Spleen (tissue), 11 donors: ENCODE data around the gene BABAM2. TPM values are rescaled to one million over a fixed set of nuclear protein-coding genes. Genes with fewer than 3 reads are reported as not detected.
A peak's percentile ranks its signal among the peaks of the same experiment; 100 is the strongest.

ENCODE experiments used
- DNase-seq: peaks from one replicate; pipeline ENCODE4 v3.0.0-alpha.2; 2020
- H3K27ac ChIP-seq, 8 donors: fragments of 200-600 bp; sonication (generic) in 7 of 8; 1 replicate in 4 of 8; 2 replicates in 4 of 8; pipeline versions ENCODE4 v1.5.0 to v1.8.0; 2016 to 2021; ENCODE audit warnings: inconsistent platforms in 4 of 8, mild to moderate bottlenecking in 4 of 8, moderate library complexity in 1 of 8
- H3K27me3 ChIP-seq, 7 donors: fragments of 200-600 bp; sonication (generic) in 6 of 7; replicated peaks in 1 of 7; 1 replicate in 4 of 7; 2 replicates in 3 of 7; pipeline versions ENCODE4 v1.5.0 to v1.8.0; 2016 to 2021; ENCODE audit warnings: inconsistent platforms in 3 of 7, mild to moderate bottlenecking in 1 of 7
- H3K36me3 ChIP-seq, 6 donors: fragments of 200-600 bp; sonication (generic) in 5 of 6; 1 replicate in 4 of 6; 2 replicates in 2 of 6; pipeline versions ENCODE4 v1.5.0 to v1.8.0; 2016 to 2021; ENCODE audit warnings: inconsistent platforms in 2 of 6
- H3K4me1 ChIP-seq, 6 donors: fragments of 200-600 bp; sonication (generic) in 5 of 6; 1 replicate in 3 of 6; 2 replicates in 3 of 6; pipeline versions ENCODE4 v1.5.0 to v1.8.0; 2016 to 2021; ENCODE audit warnings: inconsistent platforms in 3 of 6
- H3K4me3 ChIP-seq, 8 donors: fragments of 200-600 bp; sonication (generic) in 7 of 8; 1 replicate in 4 of 8; 2 replicates in 4 of 8; pipeline versions ENCODE4 v1.5.0 to v1.8.0; 2016 to 2021; ENCODE audit warnings: inconsistent platforms in 4 of 8, mild to moderate bottlenecking in 4 of 8, moderate library complexity in 2 of 8
- H3K9me3 ChIP-seq, 8 donors: fragments of 200-600 bp; sonication (generic) in 7 of 8; 1 replicate in 4 of 8; 2 replicates in 4 of 8; pipeline versions ENCODE4 v1.5.0 to v1.8.0; 2016 to 2021; ENCODE audit warnings: inconsistent platforms in 4 of 8
- CTCF ChIP-seq, 11 experiments: fragments of 200-600 bp in 7 of 11; fragments of 450-650 bp in 4 of 11; sonication (generic) in 4 of 11; IDR thresholded peaks in 8 of 11; conservative IDR thresholded peaks in 3 of 11; 1 replicate in 7 of 11; 2 replicates in 4 of 11; pipeline versions ENCODE4 v1.4.0 to v1.8.0; 2016 to 2021; ENCODE audit warnings: antibody characterized with exemption in 11 of 11, inconsistent platforms in 4 of 11, mild to moderate bottlenecking in 1 of 11
- POLR2A ChIP-seq, 3 donors: fragments of 450-650 bp; IDR thresholded peaks; one replicate each; pipeline ENCODE4 v1.5.1; 2017; ENCODE audit warnings: antibody characterized with exemption in 3 of 3, mild to moderate bottlenecking in 1 of 3
- POLR2AphosphoS5 ChIP-seq, 3 donors: sonication (generic); formaldehyde crosslinking; IDR thresholded peaks; one replicate each; pipeline ENCODE4 v1.5.1; 2017; ENCODE audit warnings: antibody characterized with exemption in 3 of 3
- WGBS, 5 donors: extraction: QIAGEN DNeasy Blood & Tissue Kit in 3 of 5; methylation state at CpG; one replicate each; pipeline versions ENCODE4 v1.1.5 to v1.1.7; 2013 to 2018; 5-methylcytosine and 5-hydroxymethylcytosine counted together
- intact Hi-C: fragments of 100-400 bp; cut with DNase I; formaldehyde crosslinking; loops from one replicate; pipeline ENCODE4 v1.15.0; 2023; ENCODE audit warnings: low total_unique reads
- polyA plus RNA-seq, 3 donors: library from polyadenylated mRNA; stranded (reverse); fragments of 200-250 nt; gene quantifications; one replicate each; pipeline ENCODE4 v1.2.1, GENCODE V29; 2013
- total RNA-seq, 7 donors: library from RNA; depleted of rRNA in 3 of 7; stranded (reverse); fragments of >200 nt in 3 of 7; fragmentation: NEBNext Ultra II Directional in 4 of 7; extraction: Animal tissue kit (Norgen Biotek cat#: 25700) in 4 of 7; gene quantifications; one replicate each; pipeline versions ENCODE4 v1.1.0 to v1.2.1, GENCODE V29; 2016 to 2021
- donor health status: healthy with polysubstance abuse.
- donor health status: DM: no; HTN: no; CAD: no; lungs with moderate emphysema.
- donor health status: DM: no; HTN: no; CAD: no.
- donor health status: Bipolar disorder and iron deficiency.
- donor health status: healthy.
- donor health status: DM: no; HTN: no; CAD: no.
- donor health status: DM: yes; HTN: yes; CAD: no.

Gene BABAM2
- total and polyA plus RNA-seq, 10 donors, result 16.1 to 70.1 (median 55.0) TPM

GRCh38 chr2:27921424-27921823 is 30.9 kb downstream of the BABAM2 start:
- no peak for TF ChIP-seq POLR2A (IDR thresholded peaks at IDR 0.05)
- TF ChIP-seq CTCF (IDR thresholded peaks at IDR 0.05 in 8 of 11, conservative IDR thresholded peaks at IDR 0.05 in 3 of 11), result no peak
- TF ChIP-seq POLR2AphosphoS5 (IDR thresholded peaks at IDR 0.05), result no peak
- 93 to 100% (median 95%) methylated on average over 2 of the region's 2 CpGs for WGBS, 5 donors
- intact Hi-C loops, result no loop called here
- Histone ChIP-seq H3K9me3 (no peaks in the 10 kb centered on the region), H3K36me3 (peaks cover 0 to 10% (median 0%) of the 10 kb centered on the region in 6 donors), H3K27ac (peak overlapping the region in 5 of 8 donors; percentile 71 to 81 (median 77)), H3K4me1 (peaks cover 0 to 41% (median 19%) of the 10 kb centered on the region in 6 donors), H3K27me3 (no peaks in the 10 kb centered on the region), H3K4me3 (no peak overlapping the region)
- no peak for DNase-seq

- Histone ChIP-seq H3K27me3 (no peaks in the 10 kb centered on the region), H3K4me3 (no peak overlapping the region), H3K9me3 (no peaks in the 10 kb centered on the region), H3K4me1 (peaks cover 0 to 36% (median 19%) of the 10 kb centered on the region in 6 donors), H3K27ac (peak overlapping the region in 2 of 8 donors; percentile 79 to 81), H3K36me3 (peaks cover 0 to 13% (median 0%) of the 10 kb centered on the region in 6 donors)
- no peak for DNase-seq
- 80 to 98% (median 91%) methylated on average over 6 of the region's 6 CpGs for WGBS, 5 donors
- intact Hi-C loops, result no loop called here
- TF ChIP-seq POLR2A (IDR thresholded peaks at IDR 0.05) (no peak), POLR2AphosphoS5 (IDR thresholded peaks at IDR 0.05) (no peak), CTCF (IDR thresholded peaks at IDR 0.05 in 8 of 11, conservative IDR thresholded peaks at IDR 0.05 in 3 of 11) (no peak)
Observed at GRCh38 chr2:27921880-27922547, 31.5 kb downstream of the BABAM2 start.

- no peak overlapping the region for H3K27ac ChIP-seq
- intact Hi-C loops, result no loop called here
- no peak for DNase-seq
- WGBS, 5 donors, result 84 to 95% (median 92%) methylated on average over 1 of the region's 1 CpG
- peaks cover 0 to 14% (median 0%) of the 10 kb centered on the region in 6 donors for H3K36me3 ChIP-seq
- no peak overlapping the region for H3K4me3 ChIP-seq
- no peaks in the 10 kb centered on the region for H3K27me3 ChIP-seq
- no peaks in the 10 kb centered on the region for H3K9me3 ChIP-seq
- peaks cover 0 to 36% (median 19%) of the 10 kb centered on the region in 6 donors for H3K4me1 ChIP-seq
- TF ChIP-seq POLR2A (IDR thresholded peaks at IDR 0.05), result no peak
- no peak for TF ChIP-seq POLR2AphosphoS5 (IDR thresholded peaks at IDR 0.05)
- no peak for TF ChIP-seq CTCF (IDR thresholded peaks at IDR 0.05 in 8 of 11, conservative IDR thresholded peaks at IDR 0.05 in 3 of 11)
Observed at GRCh38 chr2:27922842-27923241, 32.3 kb downstream of the BABAM2 start.

GRCh38 chr2:27925766-27926472 is 35.4 kb downstream of the BABAM2 start:
- intact Hi-C loops, result no loop called here
- Histone ChIP-seq H3K27me3 (no peaks in the 10 kb centered on the region), H3K4me1 (peaks cover 0 to 17% (median 4%) of the 10 kb centered on the region in 6 donors), H3K9me3 (no peaks in the 10 kb centered on the region), H3K4me3 (no peak overlapping the region), H3K36me3 (peaks cover 0 to 40% (median 7%) of the 10 kb centered on the region in 6 donors), H3K27ac (no peak overlapping the region)
- TF ChIP-seq POLR2A (IDR thresholded peaks at IDR 0.05) (no peak), CTCF (IDR thresholded peaks at IDR 0.05 in 8 of 11, conservative IDR thresholded peaks at IDR 0.05 in 3 of 11) (no peak), POLR2AphosphoS5 (IDR thresholded peaks at IDR 0.05) (no peak)
- DNase-seq, result no peak
- 94 to 99% (median 96%) methylated on average over 4 of the region's 4 CpGs for WGBS, 5 donors
